RCC 7860 (cell line): Measurements from ENCODE around the gene SBF2.

Experiments
- DNase-seq: peaks from one replicate; pipeline ENCODE4 v3.0.0-alpha.2; 2015; ENCODE audit warnings: low spot score
- FAIRE-seq: peaks from 2 replicates; lab custom pipeline; 2012; peaks lifted over from hg19 to GRCh38; lab: Jason Lieb, UNC

Gene SBF2

DNA sequence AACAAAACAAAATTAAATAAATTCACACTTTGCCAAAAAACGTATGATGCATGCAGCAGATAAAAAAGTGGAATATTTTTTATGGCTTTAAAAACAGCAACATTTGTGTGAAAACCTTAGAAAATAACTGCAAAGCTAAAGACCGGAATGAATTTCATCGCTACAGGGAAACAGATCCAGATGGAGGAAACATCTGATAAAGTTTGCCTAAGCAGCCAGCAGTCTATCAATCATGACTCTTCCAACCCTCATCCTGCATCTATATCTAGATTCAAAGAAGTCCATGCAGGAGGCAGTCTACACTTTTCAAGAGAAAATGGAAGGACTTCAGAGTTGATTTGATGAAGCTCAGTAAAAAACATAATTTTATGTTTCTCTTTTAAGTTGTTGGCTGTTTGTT, 503.3 kb downstream of the SBF2 start:
- no peak for FAIRE-seq
- DNase-seq, result no peak

- DNase-seq (no peak), FAIRE-seq (no peak)
These were observed 504.1 kb downstream of the SBF2 start for GRCh38 chr11:9789910-9790309.

DNA sequence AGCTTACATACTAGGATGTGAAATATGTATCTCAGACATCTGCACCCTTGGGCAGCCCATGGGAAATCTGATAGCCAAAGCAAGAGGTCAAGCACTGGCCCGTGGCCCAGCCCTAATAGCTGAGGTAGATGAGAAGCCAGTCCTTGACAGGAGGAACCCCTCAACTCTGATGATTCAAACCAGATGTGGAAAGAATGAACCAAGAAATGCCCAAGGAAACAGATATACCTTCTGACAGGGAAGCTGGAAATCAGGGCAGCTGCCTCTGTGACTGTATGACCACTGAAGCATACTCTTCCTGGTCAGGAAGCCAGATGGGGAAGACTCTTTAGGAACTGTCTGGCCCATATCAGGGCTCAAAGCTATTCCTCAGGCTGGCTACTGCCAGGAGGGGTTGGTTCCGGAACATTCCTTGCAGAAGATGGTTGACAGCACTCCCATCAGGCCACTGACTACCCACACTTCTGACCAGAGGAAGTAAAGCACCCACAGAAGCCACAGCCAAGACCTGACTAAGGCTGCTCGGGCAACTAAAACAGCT, 506.0 kb downstream of the SBF2 start:
- peak; percentile 87 for FAIRE-seq
- peak; percentile 90 for DNase-seq

DNA sequence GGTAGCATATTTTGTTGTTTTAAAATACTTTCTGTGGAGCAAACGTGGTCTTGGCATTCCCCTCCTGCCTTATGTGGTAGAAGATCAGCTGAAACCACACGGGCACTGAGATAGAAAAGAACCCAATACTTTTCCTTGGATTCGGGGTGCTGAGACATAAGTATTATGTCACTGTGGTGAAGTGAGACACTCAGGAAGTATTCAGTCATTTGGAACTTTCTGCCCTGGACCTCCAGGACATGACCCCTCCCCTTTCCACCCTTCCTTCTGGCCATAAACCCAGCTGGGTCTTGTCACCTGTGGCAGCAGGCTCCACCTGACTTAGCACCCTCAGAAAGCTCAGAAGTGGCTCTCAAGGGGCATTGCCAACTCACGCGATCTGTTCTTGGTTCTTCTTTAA, 506.8 kb downstream of the SBF2 start:
- DNase-seq (peak; percentile 31), FAIRE-seq (no peak)

DNA sequence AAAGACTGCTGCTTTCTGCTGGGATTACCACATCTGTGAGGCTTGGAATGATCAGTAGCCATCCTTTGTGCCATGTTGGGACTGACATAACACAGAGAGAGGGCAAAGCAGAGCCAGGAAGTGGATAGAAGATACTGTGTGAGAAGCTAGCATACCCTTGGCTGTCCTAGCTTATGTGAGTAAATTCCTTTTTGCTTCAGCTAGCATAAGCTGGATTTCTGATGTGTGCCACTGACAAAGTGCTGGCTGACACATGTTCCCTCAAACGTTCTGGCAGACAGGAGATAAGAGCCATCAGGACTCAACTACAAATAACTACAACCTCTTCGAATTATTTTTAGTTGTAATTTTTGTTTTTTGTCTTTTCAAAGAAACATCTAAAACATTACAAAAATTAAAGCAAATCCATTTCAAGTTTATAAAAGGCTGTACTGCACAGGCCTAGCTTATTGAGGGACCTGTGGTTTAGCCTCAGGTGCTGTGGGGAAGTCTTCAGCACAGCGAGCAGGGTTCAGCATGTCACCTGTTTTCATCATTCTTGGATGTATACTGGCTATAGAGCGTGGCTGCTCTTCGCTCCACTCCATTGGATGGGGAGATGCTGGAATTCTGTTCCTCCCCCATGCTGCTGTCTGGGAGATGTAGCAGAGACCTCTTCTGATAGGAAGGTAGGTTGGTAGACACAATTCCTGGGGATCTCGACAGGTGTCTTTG, 509.3 kb downstream of the SBF2 start:
- no peak for DNase-seq
- no peak for FAIRE-seq

- no peak for FAIRE-seq
These were observed 510.0 kb downstream of the SBF2 start for GRCh38 chr11:9783986-9784385.

GRCh38 chr11:9780929-9781328, 513.1 kb downstream of the SBF2 start:
- no peak for FAIRE-seq
- DNase-seq, result no peak

More at GRCh38 chr11:9783986-9784385, 510.0 kb downstream of the SBF2 start:
- no peak for DNase-seq

DNA sequence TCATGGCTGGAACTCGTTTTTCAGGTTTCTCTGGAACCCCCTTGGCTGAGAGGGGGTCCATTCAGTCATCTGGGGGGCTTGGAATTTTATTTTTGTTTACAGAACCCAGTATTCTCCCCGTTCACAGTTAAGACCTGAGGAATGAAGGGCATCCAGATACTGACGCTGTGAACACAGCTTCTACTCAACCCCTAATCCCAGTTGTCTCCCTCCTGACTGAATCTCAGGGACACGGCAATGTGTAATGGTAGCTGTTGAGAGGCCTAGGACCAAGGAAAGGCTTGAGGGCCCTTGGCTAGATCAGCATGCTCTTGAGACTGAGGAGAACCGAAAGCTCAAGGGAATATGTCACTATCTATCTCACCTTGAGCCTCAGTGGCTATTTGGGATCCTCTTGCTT, 516.5 kb downstream of the SBF2 start:
- FAIRE-seq (no peak), DNase-seq (no peak)

GRCh38 chr11:9777066-9777465, 517.0 kb downstream of the SBF2 start:
- DNase-seq (no peak), FAIRE-seq (no peak)

DNA sequence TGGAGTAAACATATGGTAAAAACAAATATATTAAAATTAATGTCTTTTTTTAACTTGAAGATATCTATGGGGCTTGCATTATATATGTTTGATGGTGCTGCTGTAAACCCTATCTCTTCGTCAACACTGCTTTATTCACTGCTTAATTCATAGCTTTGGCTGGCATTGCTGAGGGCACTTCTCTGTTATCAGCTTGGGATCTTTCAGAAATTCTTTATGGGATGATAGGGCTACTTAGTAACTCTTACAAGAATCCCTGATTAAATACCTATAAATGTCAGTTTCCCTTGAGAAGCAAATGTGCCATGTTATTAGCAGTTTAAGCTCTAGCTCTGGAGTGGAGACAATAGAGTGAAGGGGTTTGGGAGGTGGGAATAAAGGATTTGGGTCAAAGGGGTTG, 517.8 kb downstream of the SBF2 start:
- FAIRE-seq, result no peak
- no peak for DNase-seq

GRCh38 chr11:9775398-9775779, 518.6 kb downstream of the SBF2 start:
- DNase-seq (no peak), FAIRE-seq (no peak)

GRCh38 chr11:9774591-9775397, 519.2 kb downstream of the SBF2 start:
- DNase-seq (no peak), FAIRE-seq (no peak)

- FAIRE-seq, result no peak
- no peak for DNase-seq
These were observed 519.9 kb downstream of the SBF2 start for GRCh38 chr11:9774109-9774508.

DNA sequence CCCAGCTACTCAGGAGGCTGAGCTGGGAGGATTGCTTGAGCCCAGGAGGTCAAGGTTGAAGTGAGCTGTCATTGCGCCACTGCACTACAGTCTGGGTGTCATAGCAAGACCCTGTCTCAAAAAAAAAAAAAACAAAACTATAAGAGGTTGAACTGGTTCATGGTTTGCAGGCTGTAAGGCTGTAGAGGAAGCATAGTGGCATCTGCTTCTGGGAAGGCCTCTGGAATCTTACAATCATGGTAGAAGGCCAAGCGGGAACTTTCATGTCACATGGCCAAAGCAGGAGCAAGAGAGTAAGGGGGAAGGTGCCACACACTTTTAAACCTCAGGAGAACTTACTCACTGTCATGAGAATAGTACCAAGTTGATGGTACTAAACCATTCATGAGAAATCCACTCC, 520.5 kb downstream of the SBF2 start:
- FAIRE-seq, result no peak
- DNase-seq, result no peak

DNA sequence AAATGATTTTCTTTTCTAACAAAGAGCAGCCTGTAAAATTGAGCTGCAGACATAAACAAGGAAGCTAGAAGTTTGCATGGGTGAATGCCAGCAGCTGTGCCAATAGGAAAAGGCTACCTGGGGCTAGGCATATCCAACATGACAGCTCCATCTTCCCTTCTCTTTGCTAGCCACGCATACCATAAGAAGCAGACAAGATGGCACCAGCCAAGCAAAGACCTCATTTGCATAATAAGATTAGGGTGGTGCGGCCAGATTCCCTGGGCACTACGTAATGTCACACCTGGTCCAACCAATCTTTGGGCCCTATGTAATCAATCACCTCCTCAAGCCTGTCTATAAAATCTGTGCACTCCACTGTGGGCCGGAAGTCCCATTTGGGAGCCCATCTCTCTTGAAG, 521.8 kb downstream of the SBF2 start:
- no peak for FAIRE-seq

GRCh38 chr11:9771071-9771511, 522.9 kb downstream of the SBF2 start:
- no peak for FAIRE-seq
- no peak for DNase-seq

More for the DNA sequence above, 521.8 kb downstream of the SBF2 start:
- no peak for DNase-seq

DNA sequence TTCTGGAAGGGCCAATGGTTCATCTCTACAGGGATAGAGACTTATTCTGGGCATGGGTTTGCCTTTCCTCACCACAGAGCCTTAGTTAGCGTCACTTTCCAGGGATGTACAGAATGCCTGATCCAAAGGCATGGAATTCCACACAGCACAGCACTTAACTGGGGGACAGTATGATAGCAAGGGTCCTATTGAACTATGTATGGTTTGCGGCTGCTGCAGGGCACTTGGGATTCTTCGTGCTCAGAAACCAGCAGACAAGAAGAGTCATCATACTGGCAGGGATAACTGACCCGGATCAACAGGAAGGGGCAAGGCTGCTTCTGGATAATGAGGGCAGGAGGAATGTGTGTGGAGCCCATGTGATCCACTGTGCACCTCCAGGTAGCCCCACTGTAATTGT, 524.4 kb downstream of the SBF2 start:
- no peak for FAIRE-seq
- DNase-seq, result no peak

GRCh38 chr11:9765320-9766101, 528.5 kb downstream of the SBF2 start:
- DNase-seq (no peak), FAIRE-seq (no peak)

- DNase-seq, result no peak
- FAIRE-seq, result no peak
These were observed 530.7 kb downstream of the SBF2 start for GRCh38 chr11:9763301-9763700.

DNA sequence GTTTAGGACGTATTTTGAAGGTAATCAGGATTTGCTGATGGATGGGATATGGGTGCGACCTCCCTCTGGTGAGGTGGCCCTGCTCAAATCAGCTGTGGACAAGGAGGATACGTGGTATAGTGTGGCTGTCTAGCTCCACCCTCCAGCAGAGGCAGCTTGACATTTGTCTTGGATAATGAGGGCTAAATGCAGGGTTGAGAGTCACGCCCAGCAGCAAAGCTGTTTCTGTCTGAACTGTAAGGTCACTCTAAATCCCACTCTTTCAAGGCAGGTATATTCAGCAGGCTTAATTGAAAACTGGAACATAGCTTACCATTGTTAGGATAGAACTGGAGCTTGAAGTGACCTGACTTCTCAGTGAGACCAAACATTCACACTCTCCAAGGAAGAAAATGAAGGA, 531.5 kb downstream of the SBF2 start:
- no peak for DNase-seq
- no peak for FAIRE-seq

DNA sequence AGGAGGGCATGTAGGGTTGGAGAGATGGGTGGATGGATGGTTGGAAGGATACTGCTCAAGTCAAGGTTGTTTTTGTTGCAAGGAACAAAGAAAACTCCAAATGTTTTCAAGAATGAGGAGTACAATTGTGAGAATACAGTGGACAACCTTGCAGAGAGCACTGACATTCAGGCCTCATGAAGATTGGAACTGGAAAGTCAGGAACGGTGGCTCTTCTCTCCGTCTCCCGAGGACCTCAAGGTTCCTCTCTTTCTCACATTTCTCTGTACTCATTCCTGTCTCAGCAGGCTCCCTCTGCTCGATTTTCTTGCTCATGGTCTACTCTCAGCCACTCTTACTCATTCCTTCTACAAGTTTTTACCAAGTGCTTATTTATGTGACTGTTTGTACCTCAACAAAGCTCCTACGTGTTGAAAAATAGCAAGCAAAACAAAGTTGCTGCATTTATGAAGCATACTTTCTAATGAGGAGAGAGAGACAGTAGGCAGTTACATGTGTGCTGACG, 532.5 kb downstream of the SBF2 start:
- DNase-seq (no peak), FAIRE-seq (no peak)
